ENCODE measurements around the gene TMEM132D. TPM values are rescaled to one million over a fixed set of nuclear protein-coding genes. Genes with fewer than 3 reads are reported as not detected.
A peak's percentile ranks its signal among the peaks of the same experiment; 100 is the strongest.
"Not testable (repeated sequence)": the region's sequence is repeated elsewhere in the genome, so short reads cannot be mapped to it uniquely, and the experiment has no call there.

TMEM132D gene
- total RNA-seq, 1 donor from 2014 or later = not detected

DNA sequence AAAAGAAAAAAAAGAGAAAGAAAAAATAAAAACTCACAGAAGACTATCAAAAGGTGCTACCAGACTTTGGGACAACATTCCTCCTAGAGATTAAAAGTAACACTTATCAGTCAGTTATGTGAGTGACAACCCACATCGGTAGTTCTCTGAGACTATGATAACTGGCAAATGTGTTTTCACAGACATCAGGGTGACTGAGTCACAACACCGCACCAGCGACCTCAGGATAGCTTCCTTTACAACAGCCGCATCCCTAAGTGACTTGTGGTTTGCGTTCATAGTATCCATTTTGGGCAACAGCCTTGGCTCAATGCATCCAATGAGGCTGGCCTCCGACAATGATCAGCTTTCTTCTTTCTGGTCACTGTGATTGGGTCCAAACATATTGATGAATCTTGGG, 359.1 kb downstream of the TMEM132D start:
- Mint-ChIP-seq H3K9me3 (ENCODE audit: unreplicated experiment) (peaks cover 11% of the 10 kb centered on the region), H3K27me3 (ENCODE audit: low read depth, unreplicated experiment) (no peaks in the 10 kb centered on the region), H3K4me3 (ENCODE audit: unreplicated experiment) (no peak overlapping the region), H3K36me3 (ENCODE audit: low read depth, unreplicated experiment) (no peaks in the 10 kb centered on the region), H3K4me1 (ENCODE audit: low read depth, unreplicated experiment) (no peaks in the 10 kb centered on the region), H3K27ac (ENCODE audit: unreplicated experiment) (no peak overlapping the region)
- no peaks in the 10 kb centered on the region for H3K4me1 ChIP-seq (ENCODE audit: insufficient read depth, low read length)
- H3K27ac ChIP-seq (ENCODE audit: low read depth, low read length) = no peak overlapping the region
- no peak overlapping the region for H3K9ac ChIP-seq (ENCODE audit: low read length)
- H3K36me3 ChIP-seq (ENCODE audit: insufficient read depth, low read length) = no peaks in the 10 kb centered on the region
- TF ChIP-seq EZH2 (IDR thresholded peaks at IDR 0.05; ENCODE audit: insufficient read depth, low read length) = no peak
- TF ChIP-seq, protein P1, sequence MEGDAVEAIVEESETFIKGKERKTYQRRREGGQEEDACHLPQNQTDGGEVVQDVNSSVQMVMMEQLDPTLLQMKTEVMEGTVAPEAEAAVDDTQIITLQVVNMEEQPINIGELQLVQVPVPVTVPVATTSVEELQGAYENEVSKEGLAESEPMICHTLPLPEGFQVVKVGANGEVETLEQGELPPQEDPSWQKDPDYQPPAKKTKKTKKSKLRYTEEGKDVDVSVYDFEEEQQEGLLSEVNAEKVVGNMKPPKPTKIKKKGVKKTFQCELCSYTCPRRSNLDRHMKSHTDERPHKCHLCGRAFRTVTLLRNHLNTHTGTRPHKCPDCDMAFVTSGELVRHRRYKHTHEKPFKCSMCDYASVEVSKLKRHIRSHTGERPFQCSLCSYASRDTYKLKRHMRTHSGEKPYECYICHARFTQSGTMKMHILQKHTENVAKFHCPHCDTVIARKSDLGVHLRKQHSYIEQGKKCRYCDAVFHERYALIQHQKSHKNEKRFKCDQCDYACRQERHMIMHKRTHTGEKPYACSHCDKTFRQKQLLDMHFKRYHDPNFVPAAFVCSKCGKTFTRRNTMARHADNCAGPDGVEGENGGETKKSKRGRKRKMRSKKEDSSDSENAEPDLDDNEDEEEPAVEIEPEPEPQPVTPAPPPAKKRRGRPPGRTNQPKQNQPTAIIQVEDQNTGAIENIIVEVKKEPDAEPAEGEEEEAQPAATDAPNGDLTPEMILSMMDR (IDR thresholded peaks at IDR 0.05; ENCODE audit: insufficient read depth, low read depth, low read length) = no peak
- no peaks in the 10 kb centered on the region for H3K79me2 ChIP-seq (ENCODE audit: insufficient read depth, low read length)
- no peaks in the 10 kb centered on the region for H4K20me1 ChIP-seq (ENCODE audit: insufficient read depth, low read length)
- DNase-seq (ENCODE audit: low read depth) = no peak
- H3K9me3 ChIP-seq (ENCODE audit: insufficient read depth, low read depth, low read length) = no peaks in the 10 kb centered on the region
- H3K27me3 ChIP-seq (ENCODE audit: insufficient read depth, low read length) = no peaks in the 10 kb centered on the region
- peak overlapping the region; percentile 11 for H3K4me2 ChIP-seq (ENCODE audit: low read length)
- H2AFZ ChIP-seq (ENCODE audit: low read depth, low read length) = no peak overlapping the region
- FAIRE-seq = no peak
- no peak overlapping the region for H3K4me3 ChIP-seq (ENCODE audit: insufficient read depth, low read depth, low read length)

- no peaks in the 10 kb centered on the region for H3K27me3 ChIP-seq (ENCODE audit: insufficient read depth, low read length)
- no peak overlapping the region for H3K9ac ChIP-seq (ENCODE audit: low read length)
- Mint-ChIP-seq H3K4me1 (ENCODE audit: low read depth, unreplicated experiment) (no peaks in the 10 kb centered on the region), H3K27ac (ENCODE audit: unreplicated experiment) (no peak overlapping the region), H3K36me3 (ENCODE audit: low read depth, unreplicated experiment) (no peaks in the 10 kb centered on the region), H3K4me3 (ENCODE audit: unreplicated experiment) (no peak overlapping the region), H3K9me3 (ENCODE audit: unreplicated experiment) (peaks cover 3% of the 10 kb centered on the region), H3K27me3 (ENCODE audit: low read depth, unreplicated experiment) (no peaks in the 10 kb centered on the region)
- no peak for FAIRE-seq
- no peaks in the 10 kb centered on the region for H3K4me1 ChIP-seq (ENCODE audit: insufficient read depth, low read length)
- no peaks in the 10 kb centered on the region for H3K79me2 ChIP-seq (ENCODE audit: insufficient read depth, low read length)
- H4K20me1 ChIP-seq (ENCODE audit: insufficient read depth, low read length) = peaks cover 3% of the 10 kb centered on the region
- no peak overlapping the region for H2AFZ ChIP-seq (ENCODE audit: low read depth, low read length)
- TF ChIP-seq EZH2 (IDR thresholded peaks at IDR 0.05; ENCODE audit: insufficient read depth, low read length) = no peak
- TF ChIP-seq, protein P1 (IDR thresholded peaks at IDR 0.05; ENCODE audit: insufficient read depth, low read depth, low read length) = no peak
- no peaks in the 10 kb centered on the region for H3K36me3 ChIP-seq (ENCODE audit: insufficient read depth, low read length)
- no peaks in the 10 kb centered on the region for H3K9me3 ChIP-seq (ENCODE audit: insufficient read depth, low read depth, low read length)
- no peak for DNase-seq (ENCODE audit: low read depth)
- no peak overlapping the region for H3K4me3 ChIP-seq (ENCODE audit: insufficient read depth, low read depth, low read length)
- H3K27ac ChIP-seq (ENCODE audit: low read depth, low read length) = no peak overlapping the region
- no peak overlapping the region for H3K4me2 ChIP-seq (ENCODE audit: low read length)
Observed at GRCh38 chr12:129540954-129541353, 362.9 kb downstream of the TMEM132D start.

- no peak overlapping the region for H3K27ac Mint-ChIP-seq (ENCODE audit: unreplicated experiment)
- H3K27ac ChIP-seq (ENCODE audit: low read depth, low read length) = no peak overlapping the region
- no peak for TF ChIP-seq EZH2 (IDR thresholded peaks at IDR 0.05; ENCODE audit: insufficient read depth, low read length)
- FAIRE-seq (no peak), DNase-seq (ENCODE audit: low read depth) (no peak)
- H4K20me1 ChIP-seq (ENCODE audit: insufficient read depth, low read length) = peaks cover 3% of the 10 kb centered on the region
- peaks cover 3% of the 10 kb centered on the region for H3K9me3 Mint-ChIP-seq (ENCODE audit: unreplicated experiment)
- no peaks in the 10 kb centered on the region for H3K4me1 ChIP-seq (ENCODE audit: insufficient read depth, low read length)
- no peak overlapping the region for H3K4me3 Mint-ChIP-seq (ENCODE audit: unreplicated experiment)
- no peak overlapping the region for H3K4me3 ChIP-seq (ENCODE audit: insufficient read depth, low read depth, low read length)
- no peak overlapping the region for H3K9ac ChIP-seq (ENCODE audit: low read length)
- H3K36me3 ChIP-seq (ENCODE audit: insufficient read depth, low read length) = no peaks in the 10 kb centered on the region
- no peaks in the 10 kb centered on the region for H3K79me2 ChIP-seq (ENCODE audit: insufficient read depth, low read length)
- H3K27me3 Mint-ChIP-seq (ENCODE audit: low read depth, unreplicated experiment) = no peaks in the 10 kb centered on the region
- H3K36me3 Mint-ChIP-seq (ENCODE audit: low read depth, unreplicated experiment) = no peaks in the 10 kb centered on the region
- no peaks in the 10 kb centered on the region for H3K4me1 Mint-ChIP-seq (ENCODE audit: low read depth, unreplicated experiment)
- H3K9me3 ChIP-seq (ENCODE audit: insufficient read depth, low read depth, low read length) = no peaks in the 10 kb centered on the region
- no peak overlapping the region for H2AFZ ChIP-seq (ENCODE audit: low read depth, low read length)
- H3K27me3 ChIP-seq (ENCODE audit: insufficient read depth, low read length) = no peaks in the 10 kb centered on the region
- no peak overlapping the region for H3K4me2 ChIP-seq (ENCODE audit: low read length)
Observed at GRCh38 chr12:129540249-129540648, 363.6 kb downstream of the TMEM132D start.

GRCh38 chr12:129538724-129539335, 365.0 kb downstream of the TMEM132D start:
- not testable (repeated sequence) for H3K9me3 Mint-ChIP-seq (ENCODE audit: unreplicated experiment); DNase-seq (ENCODE audit: low read depth); H3K36me3 Mint-ChIP-seq (ENCODE audit: low read depth, unreplicated experiment); H3K27me3 ChIP-seq (ENCODE audit: insufficient read depth, low read length); H3K4me2 ChIP-seq (ENCODE audit: low read length); H3K27me3 Mint-ChIP-seq (ENCODE audit: low read depth, unreplicated experiment); H3K4me3 ChIP-seq (ENCODE audit: insufficient read depth, low read depth, low read length); H3K9ac ChIP-seq (ENCODE audit: low read length); H3K27ac ChIP-seq (ENCODE audit: low read depth, low read length); H3K36me3 ChIP-seq (ENCODE audit: insufficient read depth, low read length); FAIRE-seq; H2AFZ ChIP-seq (ENCODE audit: low read depth, low read length); H3K27ac Mint-ChIP-seq (ENCODE audit: unreplicated experiment); H3K4me1 Mint-ChIP-seq (ENCODE audit: low read depth, unreplicated experiment); H3K79me2 ChIP-seq (ENCODE audit: insufficient read depth, low read length); H4K20me1 ChIP-seq (ENCODE audit: insufficient read depth, low read length); H3K9me3 ChIP-seq (ENCODE audit: insufficient read depth, low read depth, low read length); H3K4me1 ChIP-seq (ENCODE audit: insufficient read depth, low read length); H3K4me3 Mint-ChIP-seq (ENCODE audit: unreplicated experiment)

Measured in astrocyte (in vitro differentiated cells and primary cell).